GM06990 (cell line): ENCODE measurements around the gene RAP1GAP.

Experiments
- DNase-seq: peaks from one replicate; pipeline ENCODE4 v3.0.0-alpha.2; 2011; ENCODE audit not compliant: insufficient read length; ENCODE audit errors: extremely low read depth
- H3K27me3 ChIP-seq: replicated peaks from 2 replicates; pipeline ENCODE4 v1.6.0; 2011; ENCODE audit warnings: low read length; ENCODE audit not compliant: control insufficient read depth, insufficient read depth
- H3K36me3 ChIP-seq: 2 replicates; pipeline ENCODE4 v1.5.1; 2011; ENCODE audit warnings: low read length; ENCODE audit not compliant: control insufficient read depth, insufficient read depth
- H3K4me3 ChIP-seq: replicated peaks from 2 replicates; pipeline ENCODE4 v1.5.1; 2011; ENCODE audit warnings: low read depth, mild to moderate bottlenecking, control low read depth, low read length
- CTCF ChIP-seq: IDR thresholded peaks from 2 replicates; pipeline ENCODE4 v1.5.1; 2011; ENCODE audit warnings: low read length, control low read depth, mild to moderate bottlenecking, inconsistent platforms; ENCODE audit not compliant: insufficient read depth, poor library complexity, severe bottlenecking

RAP1GAP gene

GRCh38 chr1:21687081-21687529 is 17.9 kb upstream of the RAP1GAP start:
- DNase-seq = no peak
- no peak for TF ChIP-seq CTCF
- no peaks in the 10 kb centered on the region for H3K27me3 ChIP-seq
- H3K4me3 ChIP-seq = no peak overlapping the region
- H3K36me3 ChIP-seq = peaks cover 17% of the 10 kb centered on the region

DNA sequence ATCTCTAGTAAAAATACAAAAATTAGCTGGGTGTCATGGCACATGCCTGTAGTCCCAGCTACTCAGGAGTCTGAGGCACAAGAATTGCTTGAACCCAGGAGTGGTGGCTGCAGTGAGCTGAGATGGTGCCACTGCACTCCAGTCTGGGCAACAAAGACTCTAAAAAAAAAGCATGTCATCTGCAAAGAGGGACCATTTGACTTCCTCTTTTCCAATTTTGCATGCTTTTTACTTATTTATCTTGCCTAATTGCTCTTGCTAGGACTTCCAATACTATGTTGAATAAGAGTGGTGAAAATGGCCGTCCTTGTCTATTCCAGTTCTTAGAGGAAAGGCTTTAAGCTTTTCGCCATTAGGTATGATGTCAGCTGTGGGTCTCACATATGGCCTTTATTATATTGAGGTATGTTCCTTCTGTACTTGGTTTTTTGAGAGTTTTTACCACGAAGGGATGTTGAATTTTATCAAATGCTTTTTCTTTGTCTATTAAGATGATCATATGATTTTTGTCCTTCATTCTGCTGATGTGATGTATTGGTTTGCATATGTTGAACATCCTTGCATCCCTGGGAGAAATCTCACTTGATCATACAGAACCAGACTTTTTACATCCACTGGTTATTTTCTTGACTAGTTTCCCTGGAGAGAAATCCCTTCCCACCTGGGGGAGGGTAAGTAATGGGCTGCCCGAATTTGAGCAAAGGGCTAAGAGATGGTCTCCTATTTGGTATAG is 17.0 kb upstream of the RAP1GAP start:
- Histone ChIP-seq H3K4me3 (no peak overlapping the region), H3K36me3 (peaks cover 19% of the 10 kb centered on the region), H3K27me3 (no peaks in the 10 kb centered on the region)
- no peak for DNase-seq
- TF ChIP-seq CTCF = no peak

- H3K27me3 ChIP-seq = no peaks in the 10 kb centered on the region
- H3K4me3 ChIP-seq = no peak overlapping the region
- TF ChIP-seq CTCF = no peak
- H3K36me3 ChIP-seq = peaks cover 18% of the 10 kb centered on the region
- DNase-seq = no peak
Measured at GRCh38 chr1:21681426-21681825, 12.3 kb upstream of the RAP1GAP start.

DNA sequence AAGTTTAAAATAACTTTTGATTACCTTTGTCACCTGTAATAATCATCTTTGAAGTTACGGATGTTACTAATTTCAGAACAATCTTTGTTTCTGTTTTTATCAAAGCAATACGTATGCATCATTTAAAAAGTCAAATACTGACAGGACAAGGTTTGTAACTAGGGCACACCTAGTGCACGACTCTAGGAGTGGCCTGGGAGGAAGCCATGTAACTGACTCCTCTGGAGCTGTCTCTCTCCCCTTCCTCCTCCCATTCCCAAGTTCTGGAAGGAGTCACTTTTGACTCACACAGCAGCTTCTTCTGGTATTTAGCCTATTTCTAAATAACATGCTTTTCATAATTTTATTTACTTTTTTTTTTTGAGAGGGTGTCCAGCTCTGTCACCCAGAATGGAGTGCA is 11.8 kb upstream of the RAP1GAP start:
- H3K36me3 ChIP-seq = peaks cover 17% of the 10 kb centered on the region
- no peaks in the 10 kb centered on the region for H3K27me3 ChIP-seq
- DNase-seq = no peak
- TF ChIP-seq CTCF = no peak
- no peak overlapping the region for H3K4me3 ChIP-seq

GRCh38 chr1:21680381-21680780 is 11.2 kb upstream of the RAP1GAP start:
- H3K4me3 ChIP-seq = no peak overlapping the region
- H3K36me3 ChIP-seq = peaks cover 17% of the 10 kb centered on the region
- DNase-seq = no peak
- H3K27me3 ChIP-seq = no peaks in the 10 kb centered on the region
- no peak for TF ChIP-seq CTCF
